KMS-11 (cell line): Measurements from ENCODE around the gene UBE2H.

ENCODE experiments used
- H2AFZ ChIP-seq: fragments of 200-600 bp; sonication (generic); 2 replicates; pipeline ENCODE4 v1.6.1; 2016; ENCODE audit warnings: antibody characterized with exemption, mixed run types, low read depth
- H3K27ac ChIP-seq: fragments of 200-600 bp; sonication (generic); 2 replicates; pipeline ENCODE4 v1.6.1; 2016; ENCODE audit warnings: mild to moderate bottlenecking, mixed run types
- H3K27me3 ChIP-seq: fragments of 200-600 bp; sonication (generic); 2 replicates; pipeline ENCODE4 v1.6.1; 2017; ENCODE audit warnings: mild to moderate bottlenecking, low read depth, mixed run types, moderate library complexity; ENCODE audit not compliant: insufficient read depth
- H3K36me3 ChIP-seq: fragments of 200-600 bp; sonication (generic); 2 replicates; pipeline ENCODE4 v1.6.1; 2017; ENCODE audit warnings: mild to moderate bottlenecking, mixed run types; ENCODE audit not compliant: insufficient read depth
- H3K4me1 ChIP-seq: fragments of 200-600 bp; sonication (generic); 2 replicates; pipeline ENCODE4 v1.6.1; 2016; ENCODE audit warnings: mild to moderate bottlenecking, low read depth, mixed run types; ENCODE audit not compliant: poor library complexity, severe bottlenecking
- H3K4me2 ChIP-seq: fragments of 200-600 bp; sonication (generic); 2 replicates; pipeline ENCODE4 v1.7.0; 2016; ENCODE audit warnings: mild to moderate bottlenecking, mixed run types
- H3K4me3 ChIP-seq: fragments of 200-600 bp; sonication (generic); IDR thresholded peaks from 2 replicates; pipeline ENCODE4 v1.6.1; 2017; ENCODE audit warnings: low read depth, low read length, mixed read lengths; ENCODE audit not compliant: insufficient read depth
- H3K79me2 ChIP-seq: fragments of 200-600 bp; sonication (generic); 2 replicates; pipeline ENCODE4 v1.6.1; 2016; ENCODE audit warnings: low read depth, mixed run types; ENCODE audit not compliant: insufficient read depth
- H3K9ac ChIP-seq: fragments of 200-600 bp; sonication (generic); 2 replicates; pipeline ENCODE4 v1.6.1; 2016; ENCODE audit warnings: mild to moderate bottlenecking, mixed run types
- H4K20me1 ChIP-seq: fragments of 200-600 bp; sonication (generic); 2 replicates; pipeline ENCODE4 v1.6.1; 2016; ENCODE audit warnings: mild to moderate bottlenecking, mixed run types; ENCODE audit not compliant: insufficient read depth
- TF ChIP-seq, protein P1 (sequence below): fragments of 200-600 bp; sonication (generic); conservative IDR thresholded peaks from 2 replicates; pipeline ENCODE4 v1.6.1; 2017; ENCODE audit warnings: low read depth, mild to moderate bottlenecking, antibody characterized with exemption, low read length, moderate library complexity, mixed read lengths

UBE2H gene

DNA sequence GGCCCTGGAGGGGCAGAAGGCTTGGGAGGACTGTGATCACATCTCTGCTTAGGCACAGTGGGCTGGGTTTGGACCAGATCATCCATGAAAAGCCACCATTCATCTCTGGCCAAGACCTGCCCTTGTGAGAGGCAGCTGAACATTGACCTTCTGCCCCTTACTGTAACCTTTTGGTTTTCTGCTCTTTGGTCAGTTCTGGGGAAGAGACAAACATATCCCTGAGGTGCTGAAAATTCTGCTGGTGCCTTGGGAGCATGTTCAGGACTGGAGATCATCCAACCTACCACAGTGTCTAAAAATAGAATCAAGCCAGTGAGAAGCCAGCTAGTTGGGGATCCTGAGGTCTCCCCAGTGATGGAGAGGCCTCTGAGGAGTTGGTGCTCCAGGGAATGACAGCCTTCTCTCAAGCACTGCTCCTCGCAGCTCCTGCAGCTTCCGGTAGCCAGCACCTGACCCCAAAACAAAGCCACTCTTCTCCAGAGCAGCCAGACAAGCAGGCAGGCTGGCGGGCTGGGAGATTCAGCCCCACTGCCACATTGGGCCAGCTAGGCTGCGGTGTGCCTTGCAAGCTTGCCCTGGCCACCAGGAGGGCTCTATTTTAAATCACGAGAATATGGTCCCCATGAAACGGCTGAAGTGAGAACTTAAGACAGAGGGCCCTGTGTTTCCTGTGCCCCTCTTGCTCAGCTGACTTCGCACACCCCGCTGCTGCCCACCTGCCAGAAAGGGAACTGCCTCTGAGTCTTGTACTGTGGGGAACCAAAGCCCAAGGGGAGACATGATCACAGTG is 37.8 kb upstream of the UBE2H start:
- Histone ChIP-seq H3K36me3 (no peaks in the 10 kb centered on the region), H4K20me1 (no peaks in the 10 kb centered on the region), H3K79me2 (no peaks in the 10 kb centered on the region), H3K4me3 (no peak overlapping the region), H3K9ac (no peak overlapping the region), H3K4me1 (peaks cover 15% of the 10 kb centered on the region), H3K4me2 (no peak overlapping the region), H3K27me3 (no peaks in the 10 kb centered on the region), H2AFZ (no peak overlapping the region), H3K27ac (no peak overlapping the region)
- TF ChIP-seq, protein P1, sequence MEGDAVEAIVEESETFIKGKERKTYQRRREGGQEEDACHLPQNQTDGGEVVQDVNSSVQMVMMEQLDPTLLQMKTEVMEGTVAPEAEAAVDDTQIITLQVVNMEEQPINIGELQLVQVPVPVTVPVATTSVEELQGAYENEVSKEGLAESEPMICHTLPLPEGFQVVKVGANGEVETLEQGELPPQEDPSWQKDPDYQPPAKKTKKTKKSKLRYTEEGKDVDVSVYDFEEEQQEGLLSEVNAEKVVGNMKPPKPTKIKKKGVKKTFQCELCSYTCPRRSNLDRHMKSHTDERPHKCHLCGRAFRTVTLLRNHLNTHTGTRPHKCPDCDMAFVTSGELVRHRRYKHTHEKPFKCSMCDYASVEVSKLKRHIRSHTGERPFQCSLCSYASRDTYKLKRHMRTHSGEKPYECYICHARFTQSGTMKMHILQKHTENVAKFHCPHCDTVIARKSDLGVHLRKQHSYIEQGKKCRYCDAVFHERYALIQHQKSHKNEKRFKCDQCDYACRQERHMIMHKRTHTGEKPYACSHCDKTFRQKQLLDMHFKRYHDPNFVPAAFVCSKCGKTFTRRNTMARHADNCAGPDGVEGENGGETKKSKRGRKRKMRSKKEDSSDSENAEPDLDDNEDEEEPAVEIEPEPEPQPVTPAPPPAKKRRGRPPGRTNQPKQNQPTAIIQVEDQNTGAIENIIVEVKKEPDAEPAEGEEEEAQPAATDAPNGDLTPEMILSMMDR: no peak

DNA sequence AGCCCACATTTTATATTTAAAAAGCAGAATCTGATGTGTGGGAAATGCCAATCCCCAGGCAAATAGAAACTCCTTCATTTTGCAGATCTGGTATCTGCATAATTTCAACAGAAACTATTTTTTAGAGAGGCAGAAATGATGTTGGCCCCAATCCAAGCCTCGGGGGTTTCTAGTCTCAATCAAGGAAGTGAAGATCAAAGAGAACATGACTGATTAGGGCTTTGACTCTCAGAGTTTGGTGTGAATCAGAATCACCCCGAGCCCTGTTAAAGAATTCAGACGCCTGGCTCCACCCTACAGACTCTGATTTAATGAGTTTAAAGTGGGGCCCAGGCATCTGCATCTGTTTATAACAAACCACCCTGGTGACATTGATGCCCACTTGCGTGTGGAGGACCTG is 36.7 kb upstream of the UBE2H start:
- Histone ChIP-seq H3K4me3 (no peak overlapping the region), H3K36me3 (no peaks in the 10 kb centered on the region), H3K27ac (no peak overlapping the region), H3K27me3 (no peaks in the 10 kb centered on the region), H2AFZ (0 out of 2 replicates have a peak overlapping the region, but pooled peaks have one; percentile 0), H3K79me2 (no peaks in the 10 kb centered on the region), H4K20me1 (no peaks in the 10 kb centered on the region), H3K4me2 (peak overlapping the region; percentile 20; the same call in 1 of the 2 replicates), H3K4me1 (peaks cover 15% of the 10 kb centered on the region), H3K9ac (no peak overlapping the region)
- TF ChIP-seq, protein P1: no peak

DNA sequence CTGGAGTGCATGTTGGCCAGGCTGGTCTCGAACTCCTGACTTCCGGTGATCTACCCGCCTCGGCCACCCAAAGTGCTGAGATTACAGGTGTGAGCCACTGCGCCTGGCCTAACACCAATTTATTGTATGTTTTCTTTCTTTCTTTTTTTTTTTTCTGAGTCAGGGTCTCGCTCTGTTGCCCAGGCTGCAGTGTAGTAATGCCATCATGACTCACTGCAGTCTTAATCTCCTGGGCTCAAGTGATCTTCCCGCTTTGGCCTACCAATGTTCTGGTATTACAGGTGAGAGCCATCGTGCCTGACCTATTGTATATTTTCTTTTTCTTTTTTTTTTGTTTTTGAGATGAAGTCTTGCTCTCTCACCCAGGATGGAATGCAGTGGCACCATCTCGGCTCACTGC is 33.8 kb upstream of the UBE2H start:
- Histone ChIP-seq H3K27me3 (no peaks in the 10 kb centered on the region), H3K27ac (no peak overlapping the region)

DNA sequence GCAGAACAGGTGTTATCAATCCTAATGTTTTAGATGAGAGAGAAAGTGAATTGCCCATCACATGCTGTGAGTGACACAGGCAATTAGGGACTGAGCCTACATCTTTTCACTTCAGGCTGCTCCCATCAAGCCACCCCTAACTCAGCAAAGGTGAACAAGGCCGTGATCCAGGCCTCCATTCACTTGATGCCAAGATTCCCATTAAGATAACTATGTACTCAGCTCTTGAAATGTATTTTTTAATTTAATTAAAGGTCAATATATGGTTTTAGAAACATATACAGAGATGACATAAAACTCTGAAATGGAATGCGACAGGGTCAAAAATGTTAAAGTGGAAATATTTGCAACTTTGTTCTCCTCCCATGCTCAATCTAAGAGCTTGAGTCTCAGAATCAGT is 27.9 kb upstream of the UBE2H start:
- TF ChIP-seq, protein P1: no peak
- no peaks in the 10 kb centered on the region for H3K27me3 ChIP-seq
- no peak overlapping the region for H2AFZ ChIP-seq
- H4K20me1 ChIP-seq: no peaks in the 10 kb centered on the region
- H3K9ac ChIP-seq: no peak overlapping the region
- H3K4me1 ChIP-seq: no peaks in the 10 kb centered on the region
- H3K4me3 ChIP-seq: no peak overlapping the region
- no peak overlapping the region for H3K27ac ChIP-seq
- H3K79me2 ChIP-seq: no peaks in the 10 kb centered on the region
- no peaks in the 10 kb centered on the region for H3K36me3 ChIP-seq
- H3K4me2 ChIP-seq: no peak overlapping the region

More for the DNA sequence above, 33.8 kb upstream of the UBE2H start:
- no peaks in the 10 kb centered on the region for H3K36me3 ChIP-seq
- no peak overlapping the region for H3K4me3 ChIP-seq
- H3K79me2 ChIP-seq: no peaks in the 10 kb centered on the region
- H2AFZ ChIP-seq: no peak overlapping the region
- TF ChIP-seq, protein P1: no peak
- H3K4me1 ChIP-seq: peaks cover 15% of the 10 kb centered on the region
- H3K4me2 ChIP-seq: no peak overlapping the region
- no peaks in the 10 kb centered on the region for H4K20me1 ChIP-seq
- no peak overlapping the region for H3K9ac ChIP-seq
